K562 (cell line): ENCODE results near the gene ATP6V0A1. TPM values are rescaled to one million over a fixed set of nuclear protein-coding genes. Genes with fewer than 3 reads are reported as not detected.

Experiments used
- BCOR ChIP-seq: fragments of 450-650 bp; IDR thresholded peaks from 2 replicates; pipeline ENCODE4 v1.6.1; 2016
- CBX5 ChIP-seq: IDR thresholded peaks from 2 replicates; pipeline ENCODE4 v1.6.1; 2014; ENCODE audit warnings: low read depth, borderline replicate concordance
- CHD2 ChIP-seq: IDR thresholded peaks from 2 replicates; pipeline ENCODE4 v1.6.1; 2011; ENCODE audit warnings: low read depth, low read length
- CSDE1 ChIP-seq, 2 experiments: fragments of 450-650 bp; IDR thresholded peaks; 2 replicates each; pipeline ENCODE4 v1.6.1; 2016; ENCODE audit warnings: mild to moderate bottlenecking in 1 of 2
- CTBP1 ChIP-seq: fragments of 450-650 bp; IDR thresholded peaks from 2 replicates; pipeline ENCODE4 v1.6.1; 2016; ENCODE audit warnings: borderline replicate concordance
- FOXJ2 ChIP-seq: fragments of 200-800 bp; sonication (Bioruptor generic); IDR thresholded peaks from 2 replicates; pipeline ENCODE4 v1.6.1; 2016; ENCODE audit warnings: missing genetic modification characterization, missing compliant biosample characterization
- FOXM1 ChIP-seq, 2 experiments: fragments of 450-650 bp in 1 of 2; sonication (generic) in 1 of 2; formaldehyde crosslinking in 1 of 2; IDR thresholded peaks; 2 replicates each; pipeline versions ENCODE4 v1.6.1 to v1.9.0; 2017 to 2022; ENCODE audit warnings: low read depth in 2 of 2, mild to moderate bottlenecking in 2 of 2, missing genetic modification reagents in 1 of 2, moderate library complexity in 1 of 2
- GTF2A2 ChIP-seq: IDR thresholded peaks from 2 replicates; pipeline ENCODE4 v1.6.1; 2016; ENCODE audit warnings: mild to moderate bottlenecking, missing genetic modification characterization, missing compliant biosample characterization
- GTF2E2 ChIP-seq: fragments of 200-800 bp; sonication (Bioruptor generic); IDR thresholded peaks from 2 replicates; pipeline ENCODE4 v1.6.1; 2016; ENCODE audit warnings: missing genetic modification characterization, missing compliant biosample characterization
- KAT2B ChIP-seq: IDR thresholded peaks from one replicate; pipeline ENCODE4 v1.6.1; 2012; ENCODE audit warnings: low read depth, mild to moderate bottlenecking, control low read depth, inconsistent platforms, low read length, moderate library complexity
- LCOR ChIP-seq: sonication (generic); formaldehyde crosslinking; IDR thresholded peaks from 2 replicates; pipeline ENCODE4 v1.8.0; 2022; ENCODE audit warnings: mild to moderate bottlenecking, missing genetic modification reagents
- MTA2 ChIP-seq: fragments of 450-650 bp; IDR thresholded peaks from 2 replicates; pipeline ENCODE4 v1.6.1; 2016; ENCODE audit warnings: low read depth
- NCOR1 ChIP-seq: fragments of 450-650 bp; IDR thresholded peaks from 2 replicates; pipeline ENCODE4 v1.6.1; 2016; ENCODE audit warnings: mild to moderate bottlenecking, moderate library complexity
- NR1H2 ChIP-seq: sonication (generic); formaldehyde crosslinking; IDR thresholded peaks from 2 replicates; pipeline ENCODE4 v1.4.0; 2020; ENCODE audit warnings: mild to moderate bottlenecking, missing genetic modification reagents
- PHB2 ChIP-seq: fragments of 450-650 bp; IDR thresholded peaks from 2 replicates; pipeline ENCODE4 v1.6.1; 2017; ENCODE audit warnings: low read depth
- POLR2A ChIP-seq: fragments of 450-650 bp; conservative IDR thresholded peaks from 2 replicates; pipeline ENCODE4 v1.6.1; 2016
- RAD51 ChIP-seq: fragments of 450-650 bp; IDR thresholded peaks from 2 replicates; pipeline ENCODE4 v1.7.1; 2016; ENCODE audit warnings: low read depth, mild to moderate bottlenecking, borderline replicate concordance
- STAT5B ChIP-seq: fragments of 250-450 bp; sonication (Bioruptor Pico); IDR thresholded peaks from 2 replicates; pipeline ENCODE4 v1.8.0; 2021; ENCODE audit warnings: mild to moderate bottlenecking, inconsistent platforms
- TCFL5 ChIP-seq: fragments of 250-450 bp; sonication (Bioruptor Pico); conservative IDR thresholded peaks from 2 replicates; pipeline ENCODE4 v1.6.1; 2021; ENCODE audit warnings: mild to moderate bottlenecking, moderate library complexity, matching md5 sums
- polyA plus RNA-seq, 8 experiments: library from polyadenylated mRNA; depleted of rRNA in 4 of 8; stranded (reverse) in 5 of 8; unstranded in 3 of 8; fragments of >200 nt; fragmentation: Nextera tagmentation in 2 of 8; fragmentation: Illumina TruSeq in 1 of 8; extraction: Ambion mirVana in 2 of 8; extraction: Trizol in 1 of 8; gene quantifications; 2 replicates each; pipeline versions ENCODE4 v1.2.1 to v1.2.3, GENCODE V29; 2011 to 2014; ENCODE audit warnings: inconsistent platforms in 1 of 8, missing spikeins in 1 of 8
- total RNA-seq, 7 experiments: library from RNA; depleted of rRNA in 6 of 7; stranded (reverse); fragments of >200 nt in 6 of 7; fragmentation: Illumina TruSeq in 2 of 7; extraction: Trizol in 2 of 7; gene quantifications; 2 replicates each; pipeline versions ENCODE4 v1.2.1 to v1.2.3, GENCODE V29; 2011 to 2021; ENCODE audit warnings: low replicate concordance in 1 of 7
- TF ChIP-seq, protein P1 (sequence below): fragments of 250-450 bp; sonication (Bioruptor Pico); IDR thresholded peaks from 2 replicates; pipeline ENCODE4 v1.8.0; 2021; ENCODE audit warnings: borderline replicate concordance, mild to moderate bottlenecking, moderate library complexity; ENCODE audit not compliant: poor library complexity, severe bottlenecking
- TF ChIP-seq, protein P2 (sequence below): fragments of 200-800 bp; sonication (Bioruptor generic); IDR thresholded peaks from 2 replicates; pipeline ENCODE4 v1.6.1; 2017; ENCODE audit warnings: missing genetic modification characterization, missing compliant biosample characterization
- TF ChIP-seq, protein P3 (sequence below): fragments of 450-650 bp; formaldehyde crosslinking; IDR thresholded peaks from 2 replicates; pipeline ENCODE4 v1.4.0; 2022; ENCODE audit warnings: missing genetic modification characterization
- TF ChIP-seq, protein P4 (sequence below): fragments of 250-450 bp; sonication (Bioruptor Pico); IDR thresholded peaks from 2 replicates; pipeline ENCODE4 v1.5.0; 2021; ENCODE audit warnings: mild to moderate bottlenecking, borderline replicate concordance

The ATP6V0A1 gene
- total and polyA plus RNA-seq, 9 of the 15 experiments (the other 6 are each of a cell fraction or from before 2014, with no cell fraction given): 11.8 to 158 (median 75.5) TPM

DNA sequence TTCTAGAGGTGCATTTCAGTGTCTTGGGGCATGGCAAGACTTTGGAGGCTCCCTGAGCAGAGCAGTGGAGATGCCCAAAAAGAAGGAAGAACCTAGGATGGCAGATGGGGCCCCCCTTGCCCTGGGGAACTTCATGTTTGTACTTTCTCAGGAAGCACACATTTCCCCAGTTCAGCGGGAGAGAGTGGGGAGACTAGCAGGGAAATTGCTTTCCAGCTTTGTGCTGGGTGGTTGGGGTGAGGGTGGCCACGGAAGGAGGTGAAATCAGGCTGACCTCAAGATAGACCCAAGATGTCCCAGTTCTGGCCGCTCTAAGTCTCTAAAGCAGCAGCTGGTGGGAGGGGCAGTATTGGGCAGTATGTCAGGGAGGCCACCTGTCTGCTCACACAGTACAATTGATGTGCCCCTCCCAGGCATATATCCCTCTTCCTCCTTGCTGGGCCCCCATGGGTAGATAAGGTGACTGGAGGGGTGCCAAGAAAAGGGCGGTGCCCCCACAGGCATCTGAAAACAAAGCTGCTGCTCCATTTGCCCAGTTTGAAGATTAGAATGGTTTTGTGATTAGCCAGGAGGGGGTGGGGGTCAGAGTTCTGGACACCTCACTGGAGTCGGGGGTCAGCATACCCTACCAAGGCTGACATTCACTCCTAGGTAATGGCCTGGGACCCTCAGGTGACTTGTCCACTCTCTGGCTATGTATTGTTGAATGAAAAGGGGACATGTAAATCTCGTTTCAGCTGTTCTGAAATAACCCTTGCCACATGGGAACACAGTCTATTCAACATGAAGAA is 60.3 kb downstream of the ATP6V0A1 start (continued):
- TF ChIP-seq FOXM1 (IDR thresholded peaks at IDR 0.05; ENCODE audit: low read depth): 0 out of 2 replicates have a peak, but pooled peaks have one; percentile 42
- no peak for TF ChIP-seq FOXM1 (CRISPR knock-in tag; IDR thresholded peaks at IDR 0.05; ENCODE audit: low read depth)
- TF ChIP-seq, protein P1, sequence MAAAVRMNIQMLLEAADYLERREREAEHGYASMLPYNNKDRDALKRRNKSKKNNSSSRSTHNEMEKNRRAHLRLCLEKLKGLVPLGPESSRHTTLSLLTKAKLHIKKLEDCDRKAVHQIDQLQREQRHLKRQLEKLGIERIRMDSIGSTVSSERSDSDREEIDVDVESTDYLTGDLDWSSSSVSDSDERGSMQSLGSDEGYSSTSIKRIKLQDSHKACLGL (CRISPR knock-in tag): no peak
- no peak for TF ChIP-seq BCOR
- TF ChIP-seq, protein P2, sequence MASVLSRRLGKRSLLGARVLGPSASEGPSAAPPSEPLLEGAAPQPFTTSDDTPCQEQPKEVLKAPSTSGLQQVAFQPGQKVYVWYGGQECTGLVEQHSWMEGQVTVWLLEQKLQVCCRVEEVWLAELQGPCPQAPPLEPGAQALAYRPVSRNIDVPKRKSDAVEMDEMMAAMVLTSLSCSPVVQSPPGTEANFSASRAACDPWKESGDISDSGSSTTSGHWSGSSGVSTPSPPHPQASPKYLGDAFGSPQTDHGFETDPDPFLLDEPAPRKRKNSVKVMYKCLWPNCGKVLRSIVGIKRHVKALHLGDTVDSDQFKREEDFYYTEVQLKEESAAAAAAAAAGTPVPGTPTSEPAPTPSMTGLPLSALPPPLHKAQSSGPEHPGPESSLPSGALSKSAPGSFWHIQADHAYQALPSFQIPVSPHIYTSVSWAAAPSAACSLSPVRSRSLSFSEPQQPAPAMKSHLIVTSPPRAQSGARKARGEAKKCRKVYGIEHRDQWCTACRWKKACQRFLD (CRISPR knock-in tag): peak; percentile 7; the same call in 1 of the 2 replicates
- no peak for TF ChIP-seq NR1H2 (CRISPR knock-in tag)
- TF ChIP-seq NCOR1: peak; percentile 78
- TF ChIP-seq GTF2A2 (tag): no peak
- TF ChIP-seq POLR2A: peak; percentile 39; the same call in 1 of the 2 replicates
- TF ChIP-seq CTBP1: peak; percentile 82
- TF ChIP-seq, protein P3, sequence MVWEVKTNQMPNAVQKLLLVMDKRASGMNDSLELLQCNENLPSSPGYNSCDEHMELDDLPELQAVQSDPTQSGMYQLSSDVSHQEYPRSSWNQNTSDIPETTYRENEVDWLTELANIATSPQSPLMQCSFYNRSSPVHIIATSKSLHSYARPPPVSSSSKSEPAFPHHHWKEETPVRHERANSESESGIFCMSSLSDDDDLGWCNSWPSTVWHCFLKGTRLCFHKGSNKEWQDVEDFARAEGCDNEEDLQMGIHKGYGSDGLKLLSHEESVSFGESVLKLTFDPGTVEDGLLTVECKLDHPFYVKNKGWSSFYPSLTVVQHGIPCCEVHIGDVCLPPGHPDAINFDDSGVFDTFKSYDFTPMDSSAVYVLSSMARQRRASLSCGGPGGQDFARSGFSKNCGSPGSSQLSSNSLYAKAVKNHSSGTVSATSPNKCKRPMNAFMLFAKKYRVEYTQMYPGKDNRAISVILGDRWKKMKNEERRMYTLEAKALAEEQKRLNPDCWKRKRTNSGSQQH (CRISPR knock-in tag): no peak
- TF ChIP-seq CHD2: no peak
- TF ChIP-seq CSDE1 (IDR thresholded peaks at IDR 0.05): no peak
- no peak for TF ChIP-seq KAT2B
- TF ChIP-seq, protein P4, sequence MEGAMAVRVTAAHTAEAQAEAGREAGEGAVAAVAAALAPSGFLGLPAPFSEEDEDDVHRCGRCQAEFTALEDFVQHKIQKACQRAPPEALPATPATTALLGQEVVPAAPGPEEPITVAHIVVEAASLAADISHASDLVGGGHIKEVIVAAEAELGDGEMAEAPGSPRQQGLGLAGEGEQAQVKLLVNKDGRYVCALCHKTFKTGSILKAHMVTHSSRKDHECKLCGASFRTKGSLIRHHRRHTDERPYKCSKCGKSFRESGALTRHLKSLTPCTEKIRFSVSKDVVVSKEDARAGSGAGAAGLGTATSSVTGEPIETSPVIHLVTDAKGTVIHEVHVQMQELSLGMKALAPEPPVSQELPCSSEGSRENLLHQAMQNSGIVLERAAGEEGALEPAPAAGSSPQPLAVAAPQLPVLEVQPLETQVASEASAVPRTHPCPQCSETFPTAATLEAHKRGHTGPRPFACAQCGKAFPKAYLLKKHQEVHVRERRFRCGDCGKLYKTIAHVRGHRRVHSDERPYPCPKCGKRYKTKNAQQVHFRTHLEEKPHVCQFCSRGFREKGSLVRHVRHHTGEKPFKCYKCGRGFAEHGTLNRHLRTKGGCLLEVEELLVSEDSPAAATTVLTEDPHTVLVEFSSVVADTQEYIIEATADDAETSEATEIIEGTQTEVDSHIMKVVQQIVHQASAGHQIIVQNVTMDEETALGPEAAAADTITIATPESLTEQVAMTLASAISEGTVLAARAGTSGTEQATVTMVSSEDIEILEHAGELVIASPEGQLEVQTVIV: no peak
- TF ChIP-seq RAD51: no peak
- no peak for TF ChIP-seq LCOR (CRISPR knock-in tag)
- TF ChIP-seq FOXJ2 (tag): peak; percentile 62; the same call in 1 of the 2 replicates
- no peak for TF ChIP-seq STAT5B (CRISPR knock-in tag)
- TF ChIP-seq MTA2: peak; percentile 39; the same call in 1 of the 2 replicates
- TF ChIP-seq PHB2: no peak
- TF ChIP-seq GTF2E2 (tag): no peak
- TF ChIP-seq CBX5: no peak
- TF ChIP-seq TCFL5 (CRISPR knock-in tag): no peak
